T-cell (primary cell): ENCODE results near the gene MSLN. TPM values are rescaled to one million over a fixed set of nuclear protein-coding genes. Genes with fewer than 3 reads are reported as not detected.

Source experiments
- total RNA-seq, 35 experiments: library from RNA in 6 of 35; stranded (reverse) in 6 of 35; fragments of 120-200 nt in 1 of 35; gene quantifications; one replicate each; pipeline versions ENCODE4 v1.2.1 to v1.2.4 and lab custom pipeline; 2013 to 2026

Gene MSLN
- total RNA-seq, 5 donors from 2014 or later (not counting 1 experiment from before 2014, with no cell fraction given), result 0.55 to 0.60 TPM; not detected in 3

Other genes starting within 250 kb of the MSLN start
- gene CAPN15, start 233.0 kb upstream of the MSLN start, total RNA-seq, result 10 to 100 TPM; 61.7 to 89.0 (median 82.7) TPM
- gene PRR35, start 200.3 kb upstream of the MSLN start, total RNA-seq, result not detected
- gene NHLRC4, start 193.7 kb upstream of the MSLN start, total RNA-seq, result 1 to 10 TPM; 1.3 to 5.0 (median 3.6) TPM
- 10 to 100 TPM; 38.2 to 86.9 (median 63.1) TPM for gene PIGQ, start 190.8 kb upstream of the MSLN start, total RNA-seq
- gene RAB40C, start 170.7 kb upstream of the MSLN start, total RNA-seq, result 10 to 100 TPM; 14.1 to 28.0 (median 24.4) TPM
- 1 to 10 TPM in 3 of 5 donors, under 1 TPM in 2; 0.15 to 1.5 (median 1.0) TPM for gene WFIKKN1, start 129.7 kb upstream of the MSLN start, total RNA-seq
- gene METTL26, start 124.4 kb upstream of the MSLN start, total RNA-seq, result 10 to 100 TPM; 42.1 to 94.0 (median 87.2) TPM
- 10 to 100 TPM; 19.1 to 43.0 (median 40.0) TPM for gene MCRIP2, start 118.9 kb upstream of the MSLN start, total RNA-seq
- gene WDR90, start 111.4 kb upstream of the MSLN start, total RNA-seq, result 10 to 100 TPM; 19.7 to 35.7 (median 23.4) TPM
- gene RHOT2, start 92.6 kb upstream of the MSLN start, total RNA-seq, result 100 to 1,000 TPM; 181 to 320 (median 286) TPM
- gene RHBDL1, start 85.1 kb upstream of the MSLN start, total RNA-seq, result 1 to 10 TPM; 2.0 to 3.6 (median 2.5) TPM
- 100 to 1,000 TPM in 3 of 5 donors, 10 to 100 TPM in 2; 67.3 to 119 (median 114) TPM for gene STUB1, start 80.3 kb upstream of the MSLN start, total RNA-seq
- 10 to 100 TPM; 27.3 to 54.4 (median 49.1) TPM for gene JMJD8, start 76.4 kb upstream of the MSLN start, total RNA-seq
- 10 to 100 TPM; 10.7 to 22.4 (median 18.4) TPM for gene WDR24, start 70.3 kb upstream of the MSLN start, total RNA-seq
- gene FBXL16, start 54.9 kb upstream of the MSLN start, total RNA-seq, result 10 to 100 TPM; 16.4 to 65.5 (median 50.2) TPM
- gene METRN, start 45.6 kb upstream of the MSLN start, total RNA-seq, result 10 to 100 TPM in 3 of 5 donors, 1 to 10 TPM in 2; 4.2 to 18.2 (median 12.0) TPM
- 10 to 100 TPM; 22.9 to 38.8 (median 27.2) TPM for gene ANTKMT, start 39.6 kb upstream of the MSLN start, total RNA-seq
- gene CCDC78, start 34.3 kb upstream of the MSLN start, total RNA-seq, result 10 to 100 TPM in 1 of 5 donors, 1 to 10 TPM in 4; 3.1 to 17.1 (median 8.6) TPM
- 10 to 100 TPM in 4 of 5 donors, 1 to 10 TPM in 1; 9.9 to 50.1 (median 31.6) TPM for gene HAGHL, start 33.6 kb upstream of the MSLN start, total RNA-seq
- 10 to 100 TPM; 36.2 to 69.1 (median 58.6) TPM for gene CIAO3, start 19.7 kb upstream of the MSLN start, total RNA-seq
- 10 to 100 TPM; 16.0 to 35.3 (median 34.5) TPM for gene RPUSD1, start 27.6 kb downstream of the MSLN start, total RNA-seq
- 10 to 100 TPM; 29.6 to 73.2 (median 49.5) TPM for gene CHTF18, start 27.9 kb downstream of the MSLN start, total RNA-seq
- not detected for gene GNG13, start 40.0 kb downstream of the MSLN start, total RNA-seq
- gene LMF1, start 210.2 kb downstream of the MSLN start, total RNA-seq, result 10 to 100 TPM; 46.6 to 59.4 (median 51.1) TPM
- gene SOX8, start 221.0 kb downstream of the MSLN start, total RNA-seq, result 1 to 10 TPM; 4.7 to 5.9 (median 5.1) TPM